Pons (tissue), 1 donor: ENCODE results near the gene IGLON5.

Source experiments
- DNase-seq: peaks from one replicate; pipeline ENCODE4 v3.0.0-alpha.2; 2016; ENCODE audit warnings: low spot score

The IGLON5 gene

GRCh38 chr19:51311351-51312257 lies at the start of gene IGLON5:
TSS of gene IGLON5 (plus strand) at chr19:51311644. CDS start at chr19:51311848, 204 bp downstream.
- no peak for DNase-seq

GRCh38 chr19:51263808-51264207 lies 47.6 kb upstream of the IGLON5 start:
- no peak for DNase-seq

- no peak for DNase-seq
Observed at GRCh38 chr19:51271067-51271466, 40.4 kb upstream of the IGLON5 start.

GRCh38 chr19:51272183-51272810 lies 39.1 kb upstream of the IGLON5 start:
- DNase-seq = no peak

GRCh38 chr19:51274049-51274770 lies 37.2 kb upstream of the IGLON5 start:
- DNase-seq = no peak

- DNase-seq = no peak
Observed at GRCh38 chr19:51277112-51277511, 34.3 kb upstream of the IGLON5 start.

GRCh38 chr19:51282335-51282734 lies 29.1 kb upstream of the IGLON5 start:
- DNase-seq = no peak

GRCh38 chr19:51285682-51286081 lies 25.8 kb upstream of the IGLON5 start:
- DNase-seq = no peak

GRCh38 chr19:51289635-51290034 lies 21.8 kb upstream of the IGLON5 start:
- no peak for DNase-seq

GRCh38 chr19:51292971-51293370 lies 18.5 kb upstream of the IGLON5 start:
- peak; percentile 12 for DNase-seq

GRCh38 chr19:51293571-51294210 lies 17.8 kb upstream of the IGLON5 start:
- DNase-seq = no peak

GRCh38 chr19:51294211-51294976 lies 17.1 kb upstream of the IGLON5 start:
- DNase-seq = no peak

GRCh38 chr19:51294977-51295375 lies 16.5 kb upstream of the IGLON5 start:
- DNase-seq = no peak

- DNase-seq = no peak
Observed at GRCh38 chr19:51295382-51296126, 15.9 kb upstream of the IGLON5 start.

GRCh38 chr19:51296336-51297093 lies 14.9 kb upstream of the IGLON5 start:
- DNase-seq = no peak

- DNase-seq = no peak
Observed at GRCh38 chr19:51297406-51297805, 14.0 kb upstream of the IGLON5 start.

GRCh38 chr19:51301266-51301665 lies 10.2 kb upstream of the IGLON5 start:
- no peak for DNase-seq

GRCh38 chr19:51305479-51305878 lies 6.0 kb upstream of the IGLON5 start:
- no peak for DNase-seq

GRCh38 chr19:51316688-51317087 lies 5.2 kb downstream of the IGLON5 start:
- no peak for DNase-seq

GRCh38 chr19:51317376-51317775 lies 5.9 kb downstream of the IGLON5 start:
- no peak for DNase-seq
